Measurements from ENCODE around the gene DOK3. TPM values are rescaled to one million over a fixed set of nuclear protein-coding genes. Genes with fewer than 3 reads are reported as not detected.

DOK3 gene
- total RNA-seq, 4 donors from 2014 or later = 0.89 to 7.3 (median 1.8) TPM

DNA sequence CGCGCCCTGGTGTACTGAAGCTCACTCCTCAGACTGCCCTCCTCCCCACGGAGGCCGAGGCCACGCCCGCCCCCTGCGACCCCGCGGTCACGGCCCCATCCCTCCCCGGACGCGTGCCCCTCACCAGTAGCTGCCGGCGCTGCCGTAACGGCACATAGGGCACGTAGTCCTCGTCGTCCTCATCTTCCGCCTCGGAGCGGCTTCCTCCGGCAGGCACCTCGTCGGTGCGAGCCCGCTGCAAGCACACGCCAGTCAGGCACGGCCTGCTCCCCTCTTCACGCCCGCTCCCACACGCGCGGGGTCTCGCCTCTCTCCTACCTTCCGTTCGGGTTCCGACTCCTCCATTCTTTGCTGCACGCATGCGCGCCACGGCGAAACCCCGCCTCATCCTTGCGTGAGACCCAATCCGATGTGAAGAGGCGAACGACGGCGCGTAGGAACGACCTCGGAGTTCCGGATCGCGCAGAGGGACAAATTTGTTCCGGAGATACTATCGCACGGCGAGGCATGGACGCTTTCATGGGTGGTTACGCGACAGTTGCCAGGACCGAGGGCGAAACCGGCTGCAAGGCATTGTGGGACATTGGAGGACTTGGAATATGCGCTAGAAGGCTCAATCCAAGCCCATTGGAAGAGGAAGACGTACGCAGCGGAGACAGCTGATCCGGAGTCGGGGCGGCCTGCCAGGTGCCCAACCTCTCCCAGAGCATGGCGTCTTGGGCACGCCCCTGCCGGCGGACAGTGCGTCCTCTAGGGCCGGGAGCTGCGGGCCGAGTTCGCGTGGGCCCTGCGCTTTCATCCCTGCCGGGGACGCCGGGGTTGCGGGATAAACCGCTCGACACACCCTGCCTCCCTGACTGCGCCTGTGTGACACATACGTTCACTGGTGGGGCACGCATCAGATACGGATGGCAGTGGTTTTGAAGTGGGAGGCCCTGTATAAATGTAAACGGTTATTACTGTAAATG is 7.3 kb upstream of the DOK3 start, which contains the start of gene DDX41:
TSS of gene DDX41 (minus strand) at position 361 of the 968 bp plus-strand sequence. CDS start at position 345, 16 bp downstream.
- peaks cover 59% of the 10 kb centered on the region for H3K36me3 ChIP-seq
- TF ChIP-seq POLR2A (IDR thresholded peaks at IDR 0.05) (peak in 1 of 2 donors; percentile 14), POLR2AphosphoS5 (IDR thresholded peaks at IDR 0.05) (peak in 2 of 3 donors; percentile 93 to 99), EP300 (IDR thresholded peaks at IDR 0.05) (no peak)
- TF ChIP-seq, protein P1, sequence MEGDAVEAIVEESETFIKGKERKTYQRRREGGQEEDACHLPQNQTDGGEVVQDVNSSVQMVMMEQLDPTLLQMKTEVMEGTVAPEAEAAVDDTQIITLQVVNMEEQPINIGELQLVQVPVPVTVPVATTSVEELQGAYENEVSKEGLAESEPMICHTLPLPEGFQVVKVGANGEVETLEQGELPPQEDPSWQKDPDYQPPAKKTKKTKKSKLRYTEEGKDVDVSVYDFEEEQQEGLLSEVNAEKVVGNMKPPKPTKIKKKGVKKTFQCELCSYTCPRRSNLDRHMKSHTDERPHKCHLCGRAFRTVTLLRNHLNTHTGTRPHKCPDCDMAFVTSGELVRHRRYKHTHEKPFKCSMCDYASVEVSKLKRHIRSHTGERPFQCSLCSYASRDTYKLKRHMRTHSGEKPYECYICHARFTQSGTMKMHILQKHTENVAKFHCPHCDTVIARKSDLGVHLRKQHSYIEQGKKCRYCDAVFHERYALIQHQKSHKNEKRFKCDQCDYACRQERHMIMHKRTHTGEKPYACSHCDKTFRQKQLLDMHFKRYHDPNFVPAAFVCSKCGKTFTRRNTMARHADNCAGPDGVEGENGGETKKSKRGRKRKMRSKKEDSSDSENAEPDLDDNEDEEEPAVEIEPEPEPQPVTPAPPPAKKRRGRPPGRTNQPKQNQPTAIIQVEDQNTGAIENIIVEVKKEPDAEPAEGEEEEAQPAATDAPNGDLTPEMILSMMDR (IDR thresholded peaks at IDR 0.05) = peak in 1 of 2 donors; percentile 13
- H3K27ac ChIP-seq = peak within 1 kb of the TSS; percentile 89
- H3K27me3 ChIP-seq = no peaks in the 10 kb centered on the region
- WGBS = under 1% methylated on average over 56 of the region's 96 CpGs
- peak within 1 kb of the TSS; percentile 98 for H3K4me3 ChIP-seq
- no peaks in the 10 kb centered on the region for H3K9me3 ChIP-seq
- peak; percentile 98 to 99 for DNase-seq (ENCODE audit: low spot score in 2 of 2)
- peaks cover 29% of the 10 kb centered on the region for H3K4me1 ChIP-seq

DNA sequence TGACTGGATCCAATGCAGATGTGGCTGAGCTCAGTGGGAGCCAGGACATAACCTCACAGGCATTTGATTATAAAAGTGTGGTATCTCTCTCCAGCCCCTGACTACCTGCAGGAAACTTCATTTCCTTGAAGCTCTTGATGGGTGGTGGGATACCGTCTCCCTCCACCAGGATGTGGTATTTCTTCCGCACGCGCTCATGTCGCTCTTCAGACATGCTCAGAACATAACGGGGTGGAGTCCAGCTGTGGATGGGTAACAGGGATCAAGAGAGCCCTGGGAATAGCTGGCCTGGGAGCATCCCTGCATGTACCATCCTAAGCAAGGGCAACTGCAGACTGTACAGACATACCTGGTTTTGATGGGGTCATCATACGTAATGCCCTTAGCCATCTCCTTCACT is 6.0 kb upstream of the DOK3 start:
- peak overlapping the region; percentile 98 for H3K4me3 ChIP-seq
- TF ChIP-seq, protein P1 (IDR thresholded peaks at IDR 0.05) = no peak
- TF ChIP-seq EP300 (IDR thresholded peaks at IDR 0.05) (no peak), POLR2AphosphoS5 (IDR thresholded peaks at IDR 0.05) (no peak), POLR2A (IDR thresholded peaks at IDR 0.05) (no peak)
- H3K36me3 ChIP-seq = peaks cover 59% of the 10 kb centered on the region
- H3K4me1 ChIP-seq = peaks cover 29% of the 10 kb centered on the region
- no peaks in the 10 kb centered on the region for H3K27me3 ChIP-seq
- no peak overlapping the region for H3K27ac ChIP-seq
- 89% methylated on average over 7 of the region's 7 CpGs for WGBS
- no peak for DNase-seq (ENCODE audit: low spot score in 2 of 2)
- H3K9me3 ChIP-seq = no peaks in the 10 kb centered on the region

DNA sequence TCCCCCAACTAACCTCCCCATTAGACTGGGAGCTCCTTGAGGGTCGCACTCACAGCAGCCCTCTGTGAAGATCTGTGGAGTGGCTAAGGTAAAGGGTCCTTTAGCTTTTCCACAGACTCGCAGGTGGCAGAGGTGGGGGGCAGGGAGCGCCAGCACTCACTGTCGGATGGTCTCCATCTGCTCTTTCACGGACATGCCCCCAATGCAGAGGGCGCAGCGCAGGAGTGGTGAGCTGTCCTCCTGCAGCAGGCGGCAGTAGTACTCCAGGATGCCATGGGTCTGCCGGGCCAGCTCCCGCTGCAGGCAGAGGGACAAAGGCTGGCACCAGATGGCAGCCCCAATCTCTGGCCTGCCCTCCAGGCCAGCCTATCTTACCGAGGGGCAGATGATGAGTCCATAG is 4.9 kb upstream of the DOK3 start:
- no peak overlapping the region for H3K27ac ChIP-seq
- no peak for DNase-seq (ENCODE audit: low spot score in 2 of 2)
- H3K4me1 ChIP-seq = peaks cover 29% of the 10 kb centered on the region
- no peaks in the 10 kb centered on the region for H3K9me3 ChIP-seq
- 92% methylated on average over 6 of the region's 11 CpGs for WGBS
- H3K36me3 ChIP-seq = peaks cover 55% of the 10 kb centered on the region
- no peaks in the 10 kb centered on the region for H3K27me3 ChIP-seq
- no peak overlapping the region for H3K4me3 ChIP-seq
- no peak for TF ChIP-seq POLR2A (IDR thresholded peaks at IDR 0.05)
- TF ChIP-seq, protein P1 (IDR thresholded peaks at IDR 0.05) = no peak
- TF ChIP-seq POLR2AphosphoS5 (IDR thresholded peaks at IDR 0.05) = no peak
- no peak for TF ChIP-seq EP300 (IDR thresholded peaks at IDR 0.05)

DNA sequence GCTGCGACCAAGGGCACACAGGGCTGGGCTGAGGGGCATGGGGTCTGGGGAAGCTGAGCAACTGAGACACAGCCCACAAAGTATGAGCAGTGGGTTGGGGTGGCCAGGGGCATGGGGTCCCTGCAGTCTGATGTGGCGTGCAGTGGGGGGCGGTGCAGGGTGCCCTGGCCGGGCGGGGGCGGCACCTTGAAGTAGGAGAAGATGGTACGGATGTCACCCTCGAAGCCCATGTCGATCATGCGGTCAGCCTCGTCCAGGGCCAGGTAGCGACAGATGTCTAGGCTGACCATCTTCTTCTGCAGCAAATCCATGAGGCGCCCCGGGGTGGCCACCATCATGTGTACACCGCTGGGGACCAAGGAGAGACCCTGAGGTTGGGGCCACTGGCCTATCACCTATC is 3.9 kb upstream of the DOK3 start:
- Histone ChIP-seq H3K4me3 (no peak overlapping the region), H3K36me3 (peaks cover 55% of the 10 kb centered on the region), H3K27me3 (no peaks in the 10 kb centered on the region), H3K4me1 (peaks cover 23% of the 10 kb centered on the region), H3K27ac (no peak overlapping the region), H3K9me3 (no peaks in the 10 kb centered on the region)
- no peak for DNase-seq (ENCODE audit: low spot score in 2 of 2)
- WGBS = 98% methylated on average over 14 of the region's 15 CpGs
- TF ChIP-seq, protein P1 (IDR thresholded peaks at IDR 0.05) = no peak
- TF ChIP-seq EP300 (IDR thresholded peaks at IDR 0.05) = no peak
- no peak for TF ChIP-seq POLR2A (IDR thresholded peaks at IDR 0.05)
- TF ChIP-seq POLR2AphosphoS5 (IDR thresholded peaks at IDR 0.05) = no peak

DNA sequence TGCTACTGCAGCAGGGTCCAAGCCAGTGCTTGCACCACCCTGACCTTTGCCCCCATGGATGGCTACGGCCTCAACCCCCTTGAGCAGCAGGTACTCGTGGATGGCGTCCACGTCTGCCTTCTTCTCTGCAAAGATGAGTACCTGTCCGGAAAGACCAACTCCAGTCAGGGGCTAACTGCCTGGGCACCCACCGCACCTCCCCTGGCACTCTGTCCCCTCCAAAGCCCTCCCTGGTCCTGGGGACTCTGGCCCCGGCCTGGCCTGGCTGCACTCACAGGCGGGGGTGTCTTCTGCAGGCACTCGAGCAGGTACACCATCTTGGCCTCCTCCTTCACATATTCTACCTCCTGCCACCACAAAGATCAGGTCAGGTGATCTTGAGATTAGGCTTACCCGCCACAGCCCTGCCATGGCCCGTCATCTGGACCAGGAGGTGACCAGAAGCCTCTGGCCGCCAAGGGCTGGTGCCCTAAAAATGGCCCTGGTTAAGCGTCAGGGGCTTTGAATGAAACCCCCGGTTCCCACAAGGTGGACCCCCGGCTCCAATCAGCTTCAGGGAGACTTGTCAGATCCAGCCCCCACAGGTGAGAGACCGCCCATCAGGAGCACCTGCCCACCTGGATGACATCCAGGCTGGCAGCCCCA is 3.2 kb upstream of the DOK3 start:
- Histone ChIP-seq H3K9me3 (no peaks in the 10 kb centered on the region), H3K27ac (no peak overlapping the region), H3K4me3 (no peak overlapping the region), H3K27me3 (no peaks in the 10 kb centered on the region), H3K4me1 (peaks cover 23% of the 10 kb centered on the region), H3K36me3 (peaks cover 55% of the 10 kb centered on the region)
- TF ChIP-seq POLR2A (IDR thresholded peaks at IDR 0.05) = no peak
- TF ChIP-seq POLR2AphosphoS5 (IDR thresholded peaks at IDR 0.05) = no peak
- TF ChIP-seq EP300 (IDR thresholded peaks at IDR 0.05) = no peak
- TF ChIP-seq, protein P1 (IDR thresholded peaks at IDR 0.05) = no peak
- 92% methylated on average over 5 of the region's 16 CpGs for WGBS
- DNase-seq (ENCODE audit: low spot score in 2 of 2) = no peak

Measured in suprapubic skin (tissue), 4 donors.